Upper lobe of left lung (tissue), 6 donors: Measurements from ENCODE around the gene FZD2. TPM values are rescaled to one million over a fixed set of nuclear protein-coding genes. Genes with fewer than 3 reads are reported as not detected.

Source experiments
- ATAC-seq, 2 donors: fragments of 200-7000 bp; cut with Tn5 transposase; one replicate each; pipeline ENCODE4 v1.9.1; 2022; ENCODE audit warnings: mild to moderate bottlenecking in 2 of 2, moderate library complexity in 2 of 2; ENCODE audit not compliant: low FRiP score in 2 of 2
- DNase-seq, 2 donors: peaks; one replicate each; pipeline ENCODE4 v3.0.0-alpha.2; 2019 to 2020
- H3K27ac ChIP-seq, 4 donors: fragments of 200-600 bp; sonication (generic); one replicate each; pipeline ENCODE4 v1.5.1; 2016 to 2019
- H3K27me3 ChIP-seq, 4 donors: fragments of 200-600 bp; sonication (generic); one replicate each; pipeline ENCODE4 v1.5.1; 2017 to 2019
- H3K36me3 ChIP-seq, 4 donors: fragments of 200-600 bp; sonication (generic); one replicate each; pipeline ENCODE4 v1.5.1; 2016 to 2019
- H3K4me1 ChIP-seq, 4 donors: fragments of 200-600 bp; sonication (generic); one replicate each; pipeline ENCODE4 v1.5.1; 2018 to 2019
- H3K4me3 ChIP-seq, 4 donors: fragments of 200-600 bp; sonication (generic); one replicate each; pipeline ENCODE4 v1.5.1; 2017 to 2019; ENCODE audit warnings: mild to moderate bottlenecking in 2 of 4, moderate library complexity in 1 of 4
- H3K9me3 ChIP-seq, 4 donors: fragments of 200-600 bp; sonication (generic); one replicate each; pipeline ENCODE4 v1.5.1; 2018 to 2019
- EP300 ChIP-seq, 4 donors: sonication (generic); formaldehyde crosslinking; IDR thresholded peaks; one replicate each; pipeline ENCODE4 v1.5.1; 2017; ENCODE audit warnings: antibody characterized with exemption in 4 of 4, control low read depth in 2 of 4
- POLR2A ChIP-seq, 4 donors: fragments of 450-650 bp; IDR thresholded peaks; one replicate each; pipeline ENCODE4 v1.5.1; 2016 to 2017; ENCODE audit warnings: antibody characterized with exemption in 4 of 4, mild to moderate bottlenecking in 2 of 4
- POLR2AphosphoS5 ChIP-seq, 2 donors: sonication (generic); formaldehyde crosslinking; IDR thresholded peaks; one replicate each; pipeline ENCODE4 v1.5.1; 2017; ENCODE audit warnings: antibody characterized with exemption in 2 of 2
- whole genome bisulfite sequencing, 2 donors: methylation state at CpG; one replicate each; pipeline ENCODE4 v1.1.5; 2017 to 2018; 5-methylcytosine and 5-hydroxymethylcytosine counted together
- total RNA-seq, 6 donors: library from RNA; depleted of rRNA in 4 of 6; stranded (reverse); fragments of >200 nt in 4 of 6; gene quantifications; one replicate each; pipeline versions ENCODE4 v1.1.0 to v1.2.1, GENCODE V29; 2016 to 2021
- TF ChIP-seq, protein P1 (sequence below), 6 experiments: fragments of 450-650 bp in 4 of 6; fragments of 200-600 bp in 2 of 6; sonication (generic) in 2 of 6; IDR thresholded peaks; one replicate each; pipeline ENCODE4 v1.5.1; 2016 to 2019; ENCODE audit warnings: antibody characterized with exemption in 6 of 6
- donor health status: DM: no; HTN: no; CAD: no; lungs with moderate emphysema.
- donor health status: DM: no; HTN: yes; CAD: no; lungs with severe emphysema.

FZD2 gene
- total RNA-seq, 6 donors from 2014 or later = 4.2 to 12.9 (median 7.5) TPM

DNA sequence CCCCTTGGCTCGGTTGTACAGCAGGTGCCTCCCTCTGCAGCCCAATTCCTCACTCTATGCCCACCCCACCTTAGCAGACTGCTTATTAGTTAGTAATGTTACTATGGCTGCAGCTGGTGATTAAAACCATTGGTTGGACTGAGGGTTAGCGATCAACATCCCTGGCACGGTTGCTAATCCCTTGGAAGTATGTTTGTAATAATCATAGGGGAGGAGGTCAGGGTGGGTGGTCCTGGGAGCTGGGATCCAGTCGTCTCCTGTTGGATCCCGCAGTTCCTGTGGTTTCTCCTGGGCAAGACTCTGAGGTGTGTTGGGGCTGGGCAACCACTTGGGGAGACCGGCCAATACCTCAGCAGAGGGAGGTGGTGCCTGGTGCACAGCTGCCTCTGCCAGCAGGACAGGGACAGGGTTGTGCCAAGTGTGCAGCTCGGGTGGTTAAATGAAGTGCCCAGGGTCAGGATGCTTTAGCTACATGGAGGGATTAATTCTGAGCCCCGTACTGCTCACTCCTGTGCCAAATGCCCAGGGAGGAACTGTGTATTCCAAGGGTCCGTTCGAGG lies 38.0 kb downstream of the FZD2 start:
- Histone ChIP-seq H3K9me3 (no peaks in the 10 kb centered on the region), H3K4me3 (no peak overlapping the region), H3K27me3 (no peaks in the 10 kb centered on the region), H3K36me3 (no peaks in the 10 kb centered on the region), H3K4me1 (peaks cover 0 to 4% (median 0%) of the 10 kb centered on the region in 4 donors), H3K27ac (no peak overlapping the region)
- ATAC-seq (no peak), DNase-seq (no peak)
- WGBS, 2 donors = 64 to 75% methylated on average over 7 to 10 of the region's 10 CpGs
- TF ChIP-seq EP300 (IDR thresholded peaks at IDR 0.05) = no peak
- no peak for TF ChIP-seq POLR2A (IDR thresholded peaks at IDR 0.05)
- TF ChIP-seq, protein P1, sequence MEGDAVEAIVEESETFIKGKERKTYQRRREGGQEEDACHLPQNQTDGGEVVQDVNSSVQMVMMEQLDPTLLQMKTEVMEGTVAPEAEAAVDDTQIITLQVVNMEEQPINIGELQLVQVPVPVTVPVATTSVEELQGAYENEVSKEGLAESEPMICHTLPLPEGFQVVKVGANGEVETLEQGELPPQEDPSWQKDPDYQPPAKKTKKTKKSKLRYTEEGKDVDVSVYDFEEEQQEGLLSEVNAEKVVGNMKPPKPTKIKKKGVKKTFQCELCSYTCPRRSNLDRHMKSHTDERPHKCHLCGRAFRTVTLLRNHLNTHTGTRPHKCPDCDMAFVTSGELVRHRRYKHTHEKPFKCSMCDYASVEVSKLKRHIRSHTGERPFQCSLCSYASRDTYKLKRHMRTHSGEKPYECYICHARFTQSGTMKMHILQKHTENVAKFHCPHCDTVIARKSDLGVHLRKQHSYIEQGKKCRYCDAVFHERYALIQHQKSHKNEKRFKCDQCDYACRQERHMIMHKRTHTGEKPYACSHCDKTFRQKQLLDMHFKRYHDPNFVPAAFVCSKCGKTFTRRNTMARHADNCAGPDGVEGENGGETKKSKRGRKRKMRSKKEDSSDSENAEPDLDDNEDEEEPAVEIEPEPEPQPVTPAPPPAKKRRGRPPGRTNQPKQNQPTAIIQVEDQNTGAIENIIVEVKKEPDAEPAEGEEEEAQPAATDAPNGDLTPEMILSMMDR (IDR thresholded peaks at IDR 0.05) = no peak
- TF ChIP-seq POLR2AphosphoS5 (IDR thresholded peaks at IDR 0.05) = no peak

DNA sequence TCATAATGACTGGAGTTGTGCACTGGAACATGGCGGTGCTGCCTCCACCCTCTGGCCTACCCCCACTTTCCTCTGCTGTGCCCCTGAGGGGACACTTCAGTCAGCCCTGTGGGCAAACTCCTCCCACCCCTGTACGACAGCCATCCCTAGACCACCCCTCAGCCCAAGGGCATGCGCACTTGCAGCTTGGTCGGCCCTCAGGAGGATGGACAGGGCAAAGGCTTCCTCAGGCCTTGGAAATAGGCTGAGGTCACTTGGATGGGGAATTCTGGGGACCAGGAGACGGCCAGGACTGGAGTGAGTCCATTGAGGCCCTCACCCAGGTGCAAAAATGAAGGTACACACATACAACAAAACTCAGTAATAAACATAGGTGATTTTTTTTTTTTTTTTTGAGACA lies 41.0 kb downstream of the FZD2 start:
- no peak overlapping the region for H3K27ac ChIP-seq
- no peaks in the 10 kb centered on the region for H3K27me3 ChIP-seq
- no peak for TF ChIP-seq EP300 (IDR thresholded peaks at IDR 0.05)
- TF ChIP-seq POLR2AphosphoS5 (IDR thresholded peaks at IDR 0.05) = no peak
- no peak overlapping the region for H3K4me3 ChIP-seq
- no peak for DNase-seq
- ATAC-seq = no peak
- no peaks in the 10 kb centered on the region for H3K36me3 ChIP-seq
- peaks cover 0 to 11% (median 4%) of the 10 kb centered on the region in 4 donors for H3K4me1 ChIP-seq
- WGBS, 2 donors = 95 to 97% methylated on average over 4 to 5 of the region's 5 CpGs
- no peaks in the 10 kb centered on the region for H3K9me3 ChIP-seq

DNA sequence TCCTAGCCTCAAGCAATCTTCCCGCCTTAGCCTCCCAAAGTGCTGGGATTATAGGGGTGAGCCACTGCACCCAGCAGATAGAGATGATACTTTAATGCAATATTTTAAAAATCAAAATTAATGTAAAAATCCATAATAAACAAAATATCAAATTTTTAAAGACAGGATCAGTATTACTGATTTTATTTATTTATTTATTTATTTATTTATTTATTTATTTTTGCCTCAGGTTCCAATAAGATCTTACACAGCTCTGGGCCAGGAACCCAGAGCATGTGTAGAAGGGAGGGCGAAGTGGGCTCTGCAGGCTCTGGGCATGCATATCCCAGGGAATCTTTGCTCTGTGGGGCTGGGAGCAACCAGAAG lies 41.6 kb downstream of the FZD2 start:
- Histone ChIP-seq H3K4me1 (peaks cover 0 to 11% (median 4%) of the 10 kb centered on the region in 4 donors), H3K27ac (no peak overlapping the region), H3K9me3 (no peaks in the 10 kb centered on the region), H3K4me3 (no peak overlapping the region), H3K27me3 (no peaks in the 10 kb centered on the region), H3K36me3 (no peaks in the 10 kb centered on the region)
- DNase-seq (no peak), ATAC-seq (no peak)
- 91 to 93% methylated on average over 2 of the region's 2 CpGs for whole genome bisulfite sequencing, 2 donors
- TF ChIP-seq EP300 (IDR thresholded peaks at IDR 0.05) (no peak), POLR2A (IDR thresholded peaks at IDR 0.05) (no peak)

DNA sequence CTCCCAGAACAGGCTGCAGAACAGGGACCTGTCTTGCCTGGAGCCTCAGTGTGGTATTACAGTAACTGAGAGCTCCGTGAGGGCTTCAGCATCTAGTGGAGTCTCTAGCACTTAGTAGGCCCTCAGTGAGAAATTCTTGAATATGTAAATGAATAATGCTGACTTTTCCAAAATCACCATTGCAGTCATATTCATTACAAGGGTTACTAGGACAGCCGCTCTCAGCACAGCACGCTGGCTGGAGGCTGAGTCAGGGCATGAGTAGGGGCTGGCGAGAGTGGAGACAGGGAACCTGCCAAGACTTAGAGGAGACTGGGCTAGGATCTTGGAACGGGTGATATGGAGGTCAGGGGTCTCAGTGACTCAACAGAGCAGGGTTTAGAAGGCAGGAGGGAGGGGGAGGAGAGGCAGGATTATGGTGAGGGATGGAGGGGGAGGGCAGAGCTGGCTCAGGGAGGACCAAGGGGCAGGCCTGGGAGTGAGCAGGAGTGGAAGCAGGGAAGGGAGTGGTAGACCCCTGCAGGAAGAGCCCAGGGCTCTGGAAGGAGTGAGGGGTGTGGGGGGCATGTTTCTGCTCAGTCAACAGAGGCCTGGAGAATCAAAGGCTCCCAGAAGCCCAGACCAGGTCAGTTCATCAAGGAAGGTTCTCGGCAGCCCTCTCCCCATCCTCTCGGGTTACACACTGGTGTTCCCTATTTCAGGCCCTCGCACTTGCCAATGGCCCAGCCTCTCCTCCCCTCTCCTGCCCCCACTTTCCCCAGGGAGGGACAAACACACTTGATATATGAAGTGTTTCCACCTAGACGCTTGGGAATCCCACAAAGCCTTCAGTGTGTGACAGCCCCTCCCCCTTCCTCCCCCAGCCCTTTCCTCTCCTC lies 42.3 kb downstream of the FZD2 start:
- no peak overlapping the region for H3K4me3 ChIP-seq
- WGBS, 2 donors = 55 to 64% methylated on average over 9 of the region's 9 CpGs
- no peaks in the 10 kb centered on the region for H3K9me3 ChIP-seq
- H3K27me3 ChIP-seq = no peaks in the 10 kb centered on the region
- peak; percentile 59 to 69 for ATAC-seq
- peak in 1 of 2 donors; percentile 42 for DNase-seq
- no peaks in the 10 kb centered on the region for H3K36me3 ChIP-seq
- no peak for TF ChIP-seq POLR2AphosphoS5 (IDR thresholded peaks at IDR 0.05)
- no peak for TF ChIP-seq EP300 (IDR thresholded peaks at IDR 0.05)
- TF ChIP-seq, protein P1 (IDR thresholded peaks at IDR 0.05) = no peak
- no peak for TF ChIP-seq POLR2A (IDR thresholded peaks at IDR 0.05)
- peaks cover 0 to 11% (median 4%) of the 10 kb centered on the region in 4 donors for H3K4me1 ChIP-seq
- peak overlapping the region in 2 of 4 donors; percentile 1 to 5 for H3K27ac ChIP-seq

DNA sequence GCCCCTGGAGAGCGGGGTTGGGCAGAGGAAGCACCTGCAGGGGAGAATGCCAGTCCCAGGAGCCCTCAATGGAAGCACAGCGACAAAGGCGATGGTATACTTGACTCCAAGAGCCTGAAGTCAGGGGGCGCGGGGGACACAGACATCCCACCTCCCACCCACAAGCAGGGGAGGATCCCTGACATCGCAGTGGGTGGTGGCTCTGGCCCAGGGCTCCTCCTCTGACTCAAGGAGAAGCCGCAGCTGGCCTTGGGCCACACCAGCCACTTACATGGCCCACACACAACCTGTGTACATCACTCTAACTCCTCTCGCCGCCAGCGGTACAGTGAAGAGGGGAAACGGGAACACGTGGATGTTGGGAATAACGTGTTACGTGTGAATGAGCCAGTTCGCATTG lies 44.3 kb downstream of the FZD2 start:
- Histone ChIP-seq H3K27me3 (no peaks in the 10 kb centered on the region), H3K4me3 (no peak overlapping the region), H3K36me3 (no peaks in the 10 kb centered on the region), H3K4me1 (peaks cover 0 to 11% (median 4%) of the 10 kb centered on the region in 4 donors), H3K9me3 (no peaks in the 10 kb centered on the region), H3K27ac (no peak overlapping the region)
- TF ChIP-seq POLR2AphosphoS5 (IDR thresholded peaks at IDR 0.05) (no peak), EP300 (IDR thresholded peaks at IDR 0.05) (peak in 1 of 4 donors; percentile 54), POLR2A (IDR thresholded peaks at IDR 0.05) (no peak)
- TF ChIP-seq, protein P1 (IDR thresholded peaks at IDR 0.05) = no peak
- DNase-seq (peak; percentile 38 to 67), ATAC-seq (peak in 1 of 2 donors; percentile 45)
- 47 to 50% methylated on average over 9 to 15 of the region's 15 CpGs for WGBS, 2 donors
